ENCODE results near the gene ZNF618. TPM values are rescaled to one million over a fixed set of nuclear protein-coding genes. Genes with fewer than 3 reads are reported as not detected.

The ZNF618 gene
- total RNA-seq, 4 donors from 2014 or later: 0.68 to 2.1 (median 1.3) TPM

DNA sequence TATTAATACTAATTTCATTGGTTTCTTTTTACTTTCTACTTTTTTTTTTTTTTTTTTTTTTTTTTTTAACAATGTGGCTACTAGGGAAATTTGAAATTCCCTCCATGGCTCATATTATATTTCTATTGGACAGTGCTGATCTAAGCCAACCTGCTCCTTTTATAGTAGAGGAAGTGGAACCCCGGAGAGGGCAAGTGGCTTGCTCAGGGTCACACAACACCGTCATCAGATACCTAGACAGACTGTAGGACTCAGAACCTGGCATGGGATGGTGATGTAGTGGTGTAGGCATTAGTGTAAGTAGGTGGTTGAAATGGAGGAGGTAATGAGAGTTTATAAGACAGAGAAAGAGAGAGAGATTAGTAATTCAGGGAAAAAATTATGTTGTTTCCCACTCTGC is 10.8 kb downstream of the ZNF618 start:
- Histone ChIP-seq H3K27ac (no peak overlapping the region), H3K9me3 (no peaks in the 10 kb centered on the region), H3K4me1 (peaks cover 0 to 55% (median 28%) of the 10 kb centered on the region in 3 donors), H3K36me3 (peaks cover 0 to 4% (median 0%) of the 10 kb centered on the region in 3 donors), H3K4me3 (no peak overlapping the region), H3K27me3 (no peaks in the 10 kb centered on the region)
- DNase-seq: no peak
- WGBS, 2 donors: 54 to 55% methylated on average over 2 of the region's 2 CpGs
- TF ChIP-seq POLR2A (IDR thresholded peaks at IDR 0.05): no peak
- TF ChIP-seq, protein P1, sequence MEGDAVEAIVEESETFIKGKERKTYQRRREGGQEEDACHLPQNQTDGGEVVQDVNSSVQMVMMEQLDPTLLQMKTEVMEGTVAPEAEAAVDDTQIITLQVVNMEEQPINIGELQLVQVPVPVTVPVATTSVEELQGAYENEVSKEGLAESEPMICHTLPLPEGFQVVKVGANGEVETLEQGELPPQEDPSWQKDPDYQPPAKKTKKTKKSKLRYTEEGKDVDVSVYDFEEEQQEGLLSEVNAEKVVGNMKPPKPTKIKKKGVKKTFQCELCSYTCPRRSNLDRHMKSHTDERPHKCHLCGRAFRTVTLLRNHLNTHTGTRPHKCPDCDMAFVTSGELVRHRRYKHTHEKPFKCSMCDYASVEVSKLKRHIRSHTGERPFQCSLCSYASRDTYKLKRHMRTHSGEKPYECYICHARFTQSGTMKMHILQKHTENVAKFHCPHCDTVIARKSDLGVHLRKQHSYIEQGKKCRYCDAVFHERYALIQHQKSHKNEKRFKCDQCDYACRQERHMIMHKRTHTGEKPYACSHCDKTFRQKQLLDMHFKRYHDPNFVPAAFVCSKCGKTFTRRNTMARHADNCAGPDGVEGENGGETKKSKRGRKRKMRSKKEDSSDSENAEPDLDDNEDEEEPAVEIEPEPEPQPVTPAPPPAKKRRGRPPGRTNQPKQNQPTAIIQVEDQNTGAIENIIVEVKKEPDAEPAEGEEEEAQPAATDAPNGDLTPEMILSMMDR (IDR thresholded peaks at IDR 0.05): no peak
- intact Hi-C loops (cut with DNase I): no loop called here

DNA sequence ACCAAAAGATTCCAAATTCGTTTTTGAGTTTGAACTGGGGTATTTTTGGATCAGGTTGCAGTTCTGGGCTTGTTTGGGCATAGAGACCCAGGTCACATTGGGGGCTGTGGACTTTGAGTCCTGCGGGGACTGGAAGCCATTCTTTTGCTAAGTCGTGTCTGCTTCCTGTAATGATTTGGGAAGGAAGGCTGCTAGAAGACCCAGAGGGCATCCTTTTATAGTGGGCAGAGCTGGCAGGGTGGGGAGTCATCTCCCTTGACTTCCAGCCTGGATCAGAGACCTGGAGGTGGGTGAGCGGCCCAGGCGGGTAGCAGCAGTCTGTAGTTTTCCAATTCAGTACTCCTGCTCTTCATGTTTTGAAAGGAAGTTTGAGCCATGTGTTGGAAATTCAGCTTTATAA is 11.3 kb downstream of the ZNF618 start:
- H3K36me3 ChIP-seq: peaks cover 0 to 4% (median 0%) of the 10 kb centered on the region in 3 donors
- TF ChIP-seq, protein P1 (IDR thresholded peaks at IDR 0.05): no peak
- TF ChIP-seq POLR2A (IDR thresholded peaks at IDR 0.05): no peak
- WGBS, 2 donors: 56 to 61% methylated on average over 5 of the region's 5 CpGs
- H3K27ac ChIP-seq: no peak overlapping the region
- no peak overlapping the region for H3K4me3 ChIP-seq
- peaks cover 0 to 50% (median 28%) of the 10 kb centered on the region in 3 donors for H3K4me1 ChIP-seq
- DNase-seq: no peak
- intact Hi-C loops (cut with DNase I): no loop called here
- H3K9me3 ChIP-seq: no peaks in the 10 kb centered on the region
- H3K27me3 ChIP-seq: no peaks in the 10 kb centered on the region

GRCh38 chr9:113888336-113888735 is 12.2 kb downstream of the ZNF618 start:
- intact Hi-C loops (cut with DNase I): no loop called here
- no peak overlapping the region for H3K4me3 ChIP-seq
- H3K4me1 ChIP-seq: peaks cover 0 to 45% (median 28%) of the 10 kb centered on the region in 3 donors
- WGBS, 2 donors: 31 to 38% methylated on average over 3 of the region's 8 CpGs
- no peak for DNase-seq
- H3K9me3 ChIP-seq: no peaks in the 10 kb centered on the region
- no peaks in the 10 kb centered on the region for H3K27me3 ChIP-seq
- H3K36me3 ChIP-seq: peaks cover 0 to 4% (median 0%) of the 10 kb centered on the region in 3 donors
- H3K27ac ChIP-seq: peak overlapping the region in 3 of 4 donors; percentile 8 to 66 (median 49)
- TF ChIP-seq, protein P1 (IDR thresholded peaks at IDR 0.05): no peak
- no peak for TF ChIP-seq POLR2A (IDR thresholded peaks at IDR 0.05)

GRCh38 chr9:113888976-113889375 is 12.9 kb downstream of the ZNF618 start:
- H3K4me1 ChIP-seq: peaks cover 0 to 45% (median 28%) of the 10 kb centered on the region in 3 donors
- H3K36me3 ChIP-seq: peaks cover 0 to 4% (median 0%) of the 10 kb centered on the region in 3 donors
- DNase-seq: no peak
- 82 to 87% methylated on average over 4 of the region's 4 CpGs for WGBS, 2 donors
- H3K27me3 ChIP-seq: no peaks in the 10 kb centered on the region
- H3K27ac ChIP-seq: no peak overlapping the region
- H3K4me3 ChIP-seq: no peak overlapping the region
- intact Hi-C loops (cut with DNase I): no loop called here
- no peak for TF ChIP-seq POLR2A (IDR thresholded peaks at IDR 0.05)
- TF ChIP-seq, protein P1 (IDR thresholded peaks at IDR 0.05): no peak
- no peaks in the 10 kb centered on the region for H3K9me3 ChIP-seq

GRCh38 chr9:113890704-113891103 is 14.6 kb downstream of the ZNF618 start:
- WGBS, 2 donors: 87 to 89% methylated on average over 2 of the region's 2 CpGs
- intact Hi-C loops (cut with DNase I): no loop called here

More at GRCh38 chr9:113890704-113891103, 14.6 kb downstream of the ZNF618 start:
- no peak for DNase-seq
- H3K27me3 ChIP-seq: no peaks in the 10 kb centered on the region
- peaks cover 0 to 4% (median 0%) of the 10 kb centered on the region in 3 donors for H3K36me3 ChIP-seq
- TF ChIP-seq, protein P1 (IDR thresholded peaks at IDR 0.05): no peak
- no peak for TF ChIP-seq POLR2A (IDR thresholded peaks at IDR 0.05)
- H3K4me1 ChIP-seq: peaks cover 0 to 34% (median 22%) of the 10 kb centered on the region in 3 donors
- H3K4me3 ChIP-seq: no peak overlapping the region
- no peaks in the 10 kb centered on the region for H3K9me3 ChIP-seq
- no peak overlapping the region for H3K27ac ChIP-seq

All from esophagus squamous epithelium (tissue), 5 donors.